GM04503 (cell line): ENCODE data around the gene IQSEC1.
"Not testable (repeated sequence)": the region's sequence is repeated elsewhere in the genome, so short reads cannot be mapped to it uniquely, and the experiment has no call there.

ENCODE experiments used
- DNase-seq: peaks from one replicate; pipeline ENCODE4 v3.0.0-alpha.2; 2012; ENCODE audit warnings: low read depth

Gene IQSEC1

GRCh38 chr3:12893247-12893646 lies 180.0 kb downstream of the IQSEC1 start:
- DNase-seq, result no peak

- no peak for DNase-seq
Measured at GRCh38 chr3:12892840-12893189, 180.4 kb downstream of the IQSEC1 start.

- DNase-seq, result no peak
Measured at GRCh38 chr3:12891985-12892839, 181.0 kb downstream of the IQSEC1 start.

GRCh38 chr3:12891391-12891984 lies 181.7 kb downstream of the IQSEC1 start:
- DNase-seq, result no peak

- no peak for DNase-seq
Measured at GRCh38 chr3:12890610-12891390, 182.4 kb downstream of the IQSEC1 start.

GRCh38 chr3:12886736-12887135 lies 186.5 kb downstream of the IQSEC1 start:
- no peak for DNase-seq

- no peak for DNase-seq
Measured at GRCh38 chr3:12886106-12886679, 187.0 kb downstream of the IQSEC1 start.

GRCh38 chr3:12885583-12885930 lies 187.7 kb downstream of the IQSEC1 start:
- no peak for DNase-seq

- DNase-seq, result no peak
Measured at GRCh38 chr3:12884790-12885582, 188.2 kb downstream of the IQSEC1 start.

GRCh38 chr3:12884186-12884680 lies 189.0 kb downstream of the IQSEC1 start:
- DNase-seq, result peak; percentile 11

- no peak for DNase-seq
Measured at GRCh38 chr3:12882336-12883310, 190.6 kb downstream of the IQSEC1 start.

GRCh38 chr3:12881858-12882257 lies 191.4 kb downstream of the IQSEC1 start:
- DNase-seq, result not testable (repeated sequence)

- no peak for DNase-seq
Measured at GRCh38 chr3:12879191-12879815, 193.9 kb downstream of the IQSEC1 start.

- not testable (repeated sequence) for DNase-seq
Measured at GRCh38 chr3:12878758-12879157, 194.5 kb downstream of the IQSEC1 start.

GRCh38 chr3:12878141-12878574 lies 195.1 kb downstream of the IQSEC1 start:
- DNase-seq, result no peak

- no peak for DNase-seq
Measured at GRCh38 chr3:12877040-12877439, 196.2 kb downstream of the IQSEC1 start.

GRCh38 chr3:12875857-12876836 lies 197.1 kb downstream of the IQSEC1 start:
- no peak for DNase-seq

GRCh38 chr3:12871404-12871983 lies 201.7 kb downstream of the IQSEC1 start:
- DNase-seq, result no peak
